ENCODE data around the gene MSI2. TPM values are rescaled to one million over a fixed set of nuclear protein-coding genes. Genes with fewer than 3 reads are reported as not detected.

MSI2 gene
- total and polyA plus RNA-seq, 2 experiments from 2014 or later = 18.9 to 41.8 TPM

GRCh38 chr17:57603978-57604377 is 347.7 kb downstream of the MSI2 start:
- no peak overlapping the region for H3K27ac Mint-ChIP-seq
- Histone ChIP-seq H3K27me3 (ENCODE audit: insufficient read depth) (no peaks in the 10 kb centered on the region), H3K79me2 (replicated peaks; ENCODE audit: insufficient read depth) (no peaks in the 10 kb centered on the region), H3K36me3 (ENCODE audit: insufficient read depth) (no peaks in the 10 kb centered on the region), H2AFZ (no peak overlapping the region), H3F3A (replicated peaks; ENCODE audit: low read depth) (no peaks in the 10 kb centered on the region), H3K27ac (ENCODE audit: low read depth) (no peak overlapping the region), H3K4me3 (no peak overlapping the region), H3K9me2 (ENCODE audit: insufficient read depth) (no peaks in the 10 kb centered on the region), H3K4me1 (ENCODE audit: insufficient read depth) (peaks cover 3% of the 10 kb centered on the region; the same call in 1 of the 2 replicates), H3K4me2 (no peak overlapping the region), H4K20me1 (replicated peaks; ENCODE audit: insufficient read depth) (no peaks in the 10 kb centered on the region; the same call in 1 of the 2 replicates)
- no peaks in the 10 kb centered on the region for H3K36me3 Mint-ChIP-seq (ENCODE audit: low read depth)
- no peaks in the 10 kb centered on the region for H3K9me3 Mint-ChIP-seq
- ATAC-seq (no peak), DNase-seq (ENCODE audit: low spot score) (no peak)
- H3K27me3 Mint-ChIP-seq (ENCODE audit: insufficient read depth, low read depth, poor library complexity) = peaks cover 8% of the 10 kb centered on the region
- TF ChIP-seq STAT1 (IDR thresholded peaks at IDR 0.05; ENCODE audit: unreplicated experiment) (no peak), EZH2phosphoT487 (IDR thresholded peaks at IDR 0.05; ENCODE audit: unreplicated experiment) (no peak), JUNB (IDR thresholded peaks at IDR 0.05; ENCODE audit: unreplicated experiment) (no peak), POLR2AphosphoS5 (IDR thresholded peaks at IDR 0.05; ENCODE audit: low read depth) (no peak), ZNF114 (CRISPR knock-in tag; IDR thresholded peaks at IDR 0.05) (no peak), CTCF (conservative IDR thresholded peaks at IDR 0.05; ENCODE audit: low read depth in 2 of 2) (no peak), REST (IDR thresholded peaks at IDR 0.05; ENCODE audit: unreplicated experiment) (no peak), NANOG (IDR thresholded peaks at IDR 0.05; ENCODE audit: borderline replicate concordance) (no peak), EZH2 (IDR thresholded peaks at IDR 0.05; ENCODE audit: low read depth, unreplicated experiment) (no peak), CREB1 (CRISPR knock-in tag; IDR thresholded peaks at IDR 0.05; ENCODE audit: low read depth) (no peak), ETS1 (IDR thresholded peaks at IDR 0.05) (no peak), ZNF331 (CRISPR knock-in tag; IDR thresholded peaks at IDR 0.05; ENCODE audit: low read depth) (no peak)
- TF ChIP-seq, protein P1, sequence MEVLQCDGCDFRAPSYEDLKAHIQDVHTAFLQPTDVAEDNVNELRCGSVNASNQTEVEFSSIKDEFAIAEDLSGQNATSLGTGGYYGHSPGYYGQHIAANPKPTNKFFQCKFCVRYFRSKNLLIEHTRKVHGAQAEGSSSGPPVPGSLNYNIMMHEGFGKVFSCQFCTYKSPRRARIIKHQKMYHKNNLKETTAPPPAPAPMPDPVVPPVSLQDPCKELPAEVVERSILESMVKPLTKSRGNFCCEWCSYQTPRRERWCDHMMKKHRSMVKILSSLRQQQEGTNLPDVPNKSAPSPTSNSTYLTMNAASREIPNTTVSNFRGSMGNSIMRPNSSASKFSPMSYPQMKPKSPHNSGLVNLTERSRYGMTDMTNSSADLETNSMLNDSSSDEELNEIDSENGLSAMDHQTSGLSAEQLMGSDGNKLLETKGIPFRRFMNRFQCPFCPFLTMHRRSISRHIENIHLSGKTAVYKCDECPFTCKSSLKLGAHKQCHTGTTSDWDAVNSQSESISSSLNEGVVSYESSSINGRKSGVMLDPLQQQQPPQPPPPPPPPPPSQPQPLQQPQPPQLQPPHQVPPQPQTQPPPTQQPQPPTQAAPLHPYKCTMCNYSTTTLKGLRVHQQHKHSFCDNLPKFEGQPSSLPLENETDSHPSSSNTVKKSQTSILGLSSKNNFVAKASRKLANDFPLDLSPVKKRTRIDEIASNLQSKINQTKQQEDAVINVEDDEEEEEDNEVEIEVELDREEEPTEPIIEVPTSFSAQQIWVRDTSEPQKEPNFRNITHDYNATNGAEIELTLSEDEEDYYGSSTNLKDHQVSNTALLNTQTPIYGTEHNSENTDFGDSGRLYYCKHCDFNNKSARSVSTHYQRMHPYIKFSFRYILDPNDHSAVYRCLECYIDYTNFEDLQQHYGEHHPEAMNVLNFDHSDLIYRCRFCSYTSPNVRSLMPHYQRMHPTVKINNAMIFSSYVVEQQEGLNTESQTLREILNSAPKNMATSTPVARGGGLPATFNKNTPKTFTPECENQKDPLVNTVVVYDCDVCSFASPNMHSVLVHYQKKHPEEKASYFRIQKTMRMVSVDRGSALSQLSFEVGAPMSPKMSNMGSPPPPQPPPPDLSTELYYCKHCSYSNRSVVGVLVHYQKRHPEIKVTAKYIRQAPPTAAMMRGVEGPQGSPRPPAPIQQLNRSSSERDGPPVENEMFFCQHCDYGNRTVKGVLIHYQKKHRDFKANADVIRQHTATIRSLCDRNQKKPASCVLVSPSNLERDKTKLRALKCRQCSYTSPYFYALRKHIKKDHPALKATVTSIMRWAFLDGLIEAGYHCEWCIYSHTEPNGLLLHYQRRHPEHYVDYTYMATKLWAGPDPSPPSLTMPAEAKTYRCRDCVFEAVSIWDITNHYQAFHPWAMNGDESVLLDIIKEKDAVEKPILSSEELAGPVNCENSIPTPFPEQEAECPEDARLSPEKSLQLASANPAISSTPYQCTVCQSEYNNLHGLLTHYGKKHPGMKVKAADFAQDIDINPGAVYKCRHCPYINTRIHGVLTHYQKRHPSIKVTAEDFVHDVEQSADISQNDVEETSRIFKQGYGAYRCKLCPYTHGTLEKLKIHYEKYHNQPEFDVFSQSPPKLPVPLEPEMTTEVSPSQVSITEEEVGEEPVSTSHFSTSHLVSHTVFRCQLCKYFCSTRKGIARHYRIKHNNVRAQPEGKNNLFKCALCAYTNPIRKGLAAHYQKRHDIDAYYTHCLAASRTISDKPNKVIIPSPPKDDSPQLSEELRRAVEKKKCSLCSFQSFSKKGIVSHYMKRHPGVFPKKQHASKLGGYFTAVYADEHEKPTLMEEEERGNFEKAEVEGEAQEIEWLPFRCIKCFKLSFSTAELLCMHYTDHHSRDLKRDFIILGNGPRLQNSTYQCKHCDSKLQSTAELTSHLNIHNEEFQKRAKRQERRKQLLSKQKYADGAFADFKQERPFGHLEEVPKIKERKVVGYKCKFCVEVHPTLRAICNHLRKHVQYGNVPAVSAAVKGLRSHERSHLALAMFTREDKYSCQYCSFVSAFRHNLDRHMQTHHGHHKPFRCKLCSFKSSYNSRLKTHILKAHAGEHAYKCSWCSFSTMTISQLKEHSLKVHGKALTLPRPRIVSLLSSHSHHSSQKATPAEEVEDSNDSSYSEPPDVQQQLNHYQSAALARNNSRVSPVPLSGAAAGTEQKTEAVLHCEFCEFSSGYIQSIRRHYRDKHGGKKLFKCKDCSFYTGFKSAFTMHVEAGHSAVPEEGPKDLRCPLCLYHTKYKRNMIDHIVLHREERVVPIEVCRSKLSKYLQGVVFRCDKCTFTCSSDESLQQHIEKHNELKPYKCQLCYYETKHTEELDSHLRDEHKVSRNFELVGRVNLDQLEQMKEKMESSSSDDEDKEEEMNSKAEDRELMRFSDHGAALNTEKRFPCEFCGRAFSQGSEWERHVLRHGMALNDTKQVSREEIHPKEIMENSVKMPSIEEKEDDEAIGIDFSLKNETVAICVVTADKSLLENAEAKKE (CRISPR knock-in tag; IDR thresholded peaks at IDR 0.05) = no peak
- H3K4me1 Mint-ChIP-seq = peaks cover 33% of the 10 kb centered on the region
- no peak overlapping the region for H3K4me3 Mint-ChIP-seq

Measured in GM23338 (cell line).